Stimulated activated naive CD4-positive, alpha-beta T cell (primary cell): ENCODE results near the gene GFPT2.

Experiments
- DNase-seq, 6 experiments: peaks; one replicate each; lab custom pipeline; 2025; lab: John Stamatoyannopoulos, UW

The GFPT2 gene

DNA sequence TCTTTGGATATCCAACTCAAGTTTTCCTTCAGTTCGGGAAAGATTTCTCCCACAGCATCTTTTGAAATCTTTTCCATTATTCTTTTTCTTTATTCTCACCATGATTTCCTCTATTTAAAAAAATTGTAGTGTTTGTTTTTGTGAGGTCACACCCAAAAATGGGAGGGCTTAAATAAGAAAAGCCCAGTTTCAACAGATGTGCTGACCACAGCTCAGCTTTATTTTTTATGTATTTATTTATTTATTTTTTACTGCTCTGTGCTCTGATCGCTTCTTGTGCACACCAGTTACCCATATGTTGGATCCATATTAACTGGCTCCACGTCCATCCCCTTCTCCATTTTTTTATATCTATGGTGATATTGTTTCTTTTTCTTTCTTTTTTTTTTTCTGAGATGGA, 20.3 kb downstream of the GFPT2 start:
- no peak for DNase-seq

DNA sequence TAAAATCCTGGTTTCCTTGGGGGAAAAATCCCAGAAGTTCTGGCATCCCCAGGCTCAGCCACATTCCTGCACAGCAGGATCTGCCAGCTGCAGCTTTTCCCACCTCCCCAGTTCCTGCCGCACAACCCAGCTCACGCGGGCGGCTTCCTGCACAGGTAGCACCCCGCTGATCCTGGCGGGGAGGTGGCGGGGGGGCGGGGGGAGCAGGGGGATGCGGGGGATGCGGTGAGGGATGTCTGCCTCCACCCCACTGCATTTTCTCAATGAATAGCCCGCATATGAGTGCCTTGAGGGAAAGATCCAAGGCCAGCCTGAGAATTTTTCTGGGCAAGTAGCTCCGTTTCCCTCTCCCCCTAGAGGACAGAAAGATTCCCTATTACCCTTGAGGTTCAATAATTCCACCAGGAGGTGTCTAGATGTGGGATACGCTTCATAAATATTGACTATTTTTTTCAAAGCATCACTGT, 21.1 kb downstream of the GFPT2 start:
- DNase-seq, result no peak

DNA sequence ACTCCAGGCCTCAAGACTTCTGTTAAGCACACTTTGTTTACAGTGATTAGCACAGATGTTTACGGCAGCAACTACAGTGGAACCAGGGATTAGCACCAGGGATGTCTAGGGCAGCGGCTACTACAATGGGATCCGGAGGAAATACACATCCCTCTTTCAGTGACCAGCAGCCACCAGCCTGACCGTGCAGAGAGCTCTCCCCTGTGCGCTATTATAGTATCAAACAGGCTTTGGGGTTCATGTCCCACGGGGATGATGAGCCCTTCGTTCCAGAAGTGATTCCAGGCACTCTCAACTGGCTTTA, 21.5 kb downstream of the GFPT2 start:
- DNase-seq, result no peak

GRCh38 chr5:180330810-180331646, 22.1 kb downstream of the GFPT2 start:
- no peak for DNase-seq

GRCh38 chr5:180330270-180330648, 22.9 kb downstream of the GFPT2 start:
- DNase-seq, result no peak

DNA sequence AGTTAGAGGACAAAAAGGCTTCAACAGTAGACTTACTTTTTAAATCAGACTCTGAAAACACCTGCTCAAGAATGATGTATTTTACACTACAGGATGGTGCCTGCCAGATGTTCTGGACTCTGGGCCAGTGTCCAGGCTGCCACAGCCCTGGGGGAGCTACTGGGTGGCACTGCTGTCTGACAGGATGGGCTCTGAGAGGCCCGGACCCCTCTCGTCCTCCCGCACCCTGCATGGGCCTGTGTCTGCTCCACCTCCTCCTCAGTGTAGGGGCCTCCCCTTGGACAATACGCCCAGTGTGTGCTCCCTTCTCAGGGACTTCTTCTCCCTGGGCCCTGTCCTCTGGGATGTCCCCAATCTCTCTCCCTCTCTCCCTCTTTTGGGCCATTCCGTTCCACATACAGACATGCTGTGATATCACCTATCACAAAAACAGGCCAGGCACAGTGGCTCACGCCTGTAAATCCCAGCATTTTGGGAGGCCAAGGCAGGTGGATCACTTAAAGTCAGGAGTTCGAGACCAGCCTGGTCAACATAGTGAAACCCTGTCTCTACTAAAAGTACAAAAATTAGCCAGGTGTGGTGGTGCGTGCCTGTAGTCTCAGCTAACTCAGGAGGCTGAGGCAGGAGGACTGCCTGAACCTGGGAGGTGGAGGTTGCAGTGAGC, 23.4 kb downstream of the GFPT2 start:
- no peak for DNase-seq

DNA sequence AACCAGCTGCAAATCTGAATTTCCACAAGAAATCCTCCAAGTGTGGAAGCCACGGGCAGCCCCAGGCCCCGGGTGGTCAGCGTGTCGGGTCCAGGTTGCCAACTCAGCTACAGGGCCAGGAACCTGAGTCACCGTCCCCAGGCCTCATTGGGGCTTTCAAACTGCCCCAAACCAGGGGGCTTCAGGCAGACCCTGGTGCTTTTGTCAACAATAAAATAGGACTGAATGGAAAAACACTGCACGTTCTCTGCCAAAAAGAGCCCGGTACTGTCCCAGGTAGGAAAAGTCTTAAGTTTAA, 24.0 kb downstream of the GFPT2 start:
- no peak for DNase-seq

GRCh38 chr5:180328296-180329137, 24.6 kb downstream of the GFPT2 start:
- DNase-seq, result peak; percentile 60 to 82 (median 72)

DNA sequence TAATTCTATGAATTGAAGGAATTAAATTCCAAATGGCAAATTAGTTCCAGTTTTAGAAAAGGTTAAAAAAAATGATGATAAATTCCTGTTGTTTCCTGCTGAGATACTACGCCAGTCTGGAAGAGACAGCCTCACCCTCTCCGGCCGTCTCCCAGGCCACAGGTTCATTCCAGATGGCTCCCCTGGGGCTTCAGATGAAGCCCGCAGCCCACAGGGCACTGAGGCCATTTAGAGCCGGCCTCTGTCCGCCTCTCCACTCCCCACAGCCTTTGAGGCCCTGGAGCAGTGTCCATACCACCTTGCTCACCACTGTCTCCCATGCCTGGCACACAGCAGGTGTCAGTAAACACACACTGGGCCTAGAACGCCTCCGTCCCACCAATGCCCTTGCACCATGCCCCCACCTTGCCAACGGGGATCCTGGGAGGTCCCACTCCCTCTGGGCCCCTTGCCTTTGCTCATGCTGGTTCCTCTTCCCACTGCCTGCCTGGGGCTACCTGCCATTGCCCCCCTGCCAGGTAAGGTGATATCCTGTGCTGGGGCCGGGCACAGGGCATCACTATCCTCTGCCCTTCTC, 26.1 kb downstream of the GFPT2 start:
- DNase-seq, result no peak

- no peak for DNase-seq
These were observed 28.6 kb downstream of the GFPT2 start for GRCh38 chr5:180324601-180324950.

GRCh38 chr5:180323941-180324600, 29.1 kb downstream of the GFPT2 start:
- no peak for DNase-seq

DNA sequence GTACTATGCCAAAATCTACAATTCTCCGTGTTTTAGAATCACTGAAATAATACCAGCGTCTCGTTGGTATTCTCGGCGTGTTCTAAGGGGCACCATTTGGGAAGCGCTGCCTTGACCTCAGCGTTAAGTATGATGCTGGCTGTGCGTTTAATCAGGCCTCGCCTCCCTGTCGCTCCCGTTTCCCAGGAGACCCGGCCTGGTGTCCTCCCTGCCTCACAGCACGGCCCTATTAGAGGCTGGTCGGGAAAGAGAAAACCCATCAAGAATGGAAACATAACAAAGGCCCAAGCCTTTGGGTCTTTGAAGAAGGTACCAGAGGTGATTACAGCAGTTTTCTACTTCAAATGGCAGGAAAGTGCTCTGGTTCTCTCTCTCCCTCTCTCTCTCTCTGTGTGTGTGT, 30.0 kb downstream of the GFPT2 start:
- no peak for DNase-seq

- DNase-seq, result no peak
These were observed 34.6 kb downstream of the GFPT2 start for GRCh38 chr5:180318456-180319089.

DNA sequence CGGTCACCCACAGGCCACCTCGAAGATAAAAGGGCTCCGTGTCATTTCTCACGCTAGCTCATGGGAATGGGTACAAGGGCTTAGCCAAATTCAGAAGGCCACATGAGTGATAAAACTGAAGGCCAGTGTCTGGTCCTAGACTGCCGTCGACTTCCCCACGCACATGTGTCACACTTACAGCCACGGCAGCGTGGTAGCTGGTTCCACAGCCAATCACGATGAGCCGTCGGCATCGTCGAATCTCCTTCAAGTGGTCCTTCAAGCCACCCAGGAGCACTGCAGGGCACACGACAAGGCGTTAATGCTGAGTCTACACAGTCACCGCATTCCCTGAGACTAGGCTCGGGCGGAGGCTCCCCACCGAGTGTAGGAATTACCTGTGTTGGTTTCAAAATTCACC, 36.5 kb downstream of the GFPT2 start:
- no peak for DNase-seq

GRCh38 chr5:180315762-180316212, 37.3 kb downstream of the GFPT2 start:
- DNase-seq, result peak; percentile 17 to 71 (median 68)

GRCh38 chr5:180313677-180314505, 39.2 kb downstream of the GFPT2 start:
- DNase-seq, result peak in 3 of 6 experiments; percentile 24 to 73 (median 35)

DNA sequence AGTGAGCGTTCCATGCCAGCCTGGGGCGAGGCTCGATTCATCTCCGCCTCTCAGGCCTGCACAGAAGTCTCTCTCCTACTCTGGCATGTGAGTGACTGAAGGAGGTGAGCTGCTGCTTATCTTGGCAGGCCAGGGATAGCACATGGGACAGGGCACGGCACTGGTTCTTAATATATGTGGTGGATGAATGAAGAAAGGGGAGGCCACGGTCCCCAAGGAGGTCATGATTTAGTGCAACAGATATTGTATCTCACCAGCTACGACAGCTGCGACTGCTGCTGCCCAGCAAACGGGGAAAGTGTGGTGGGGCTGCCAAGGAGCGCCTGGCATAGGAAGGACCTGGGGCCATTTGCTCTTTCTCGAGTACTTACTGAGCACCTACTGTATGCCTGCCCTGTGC, 41.9 kb downstream of the GFPT2 start:
- DNase-seq, result no peak

DNA sequence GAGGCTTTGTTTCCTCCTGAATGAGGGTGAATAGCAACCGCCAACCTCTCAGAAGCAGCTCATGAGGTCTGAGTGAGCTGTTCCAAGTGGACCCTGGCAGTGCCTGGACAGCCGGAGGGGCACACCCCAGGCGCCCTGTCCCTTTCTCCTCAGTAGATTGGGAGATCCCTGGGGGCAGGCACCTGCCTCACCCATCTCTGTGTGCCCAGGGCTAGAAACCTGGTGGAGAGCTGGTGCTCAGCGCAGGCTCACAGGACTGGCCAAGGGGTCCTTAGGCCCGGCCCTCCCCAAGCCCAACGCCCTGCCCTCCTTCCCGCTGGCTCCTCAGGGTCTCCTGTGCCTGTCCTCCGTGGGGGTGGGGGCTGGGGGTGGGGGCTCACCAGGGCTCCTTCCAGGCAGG, 46.3 kb downstream of the GFPT2 start:
- no peak for DNase-seq

- DNase-seq, result no peak
These were observed 47.7 kb downstream of the GFPT2 start for GRCh38 chr5:180305481-180305880.
